GM12873 (cell line): ENCODE results near the gene UNC13A.

ENCODE experiments used
- TF ChIP-seq, protein P1 (sequence below): IDR thresholded peaks from 2 replicates; pipeline ENCODE4 v1.5.1; 2012; ENCODE audit warnings: low read depth, mild to moderate bottlenecking, moderate library complexity, low read length, control low read depth; ENCODE audit not compliant: insufficient read depth; ENCODE audit errors: missing control alignments

UNC13A gene

DNA sequence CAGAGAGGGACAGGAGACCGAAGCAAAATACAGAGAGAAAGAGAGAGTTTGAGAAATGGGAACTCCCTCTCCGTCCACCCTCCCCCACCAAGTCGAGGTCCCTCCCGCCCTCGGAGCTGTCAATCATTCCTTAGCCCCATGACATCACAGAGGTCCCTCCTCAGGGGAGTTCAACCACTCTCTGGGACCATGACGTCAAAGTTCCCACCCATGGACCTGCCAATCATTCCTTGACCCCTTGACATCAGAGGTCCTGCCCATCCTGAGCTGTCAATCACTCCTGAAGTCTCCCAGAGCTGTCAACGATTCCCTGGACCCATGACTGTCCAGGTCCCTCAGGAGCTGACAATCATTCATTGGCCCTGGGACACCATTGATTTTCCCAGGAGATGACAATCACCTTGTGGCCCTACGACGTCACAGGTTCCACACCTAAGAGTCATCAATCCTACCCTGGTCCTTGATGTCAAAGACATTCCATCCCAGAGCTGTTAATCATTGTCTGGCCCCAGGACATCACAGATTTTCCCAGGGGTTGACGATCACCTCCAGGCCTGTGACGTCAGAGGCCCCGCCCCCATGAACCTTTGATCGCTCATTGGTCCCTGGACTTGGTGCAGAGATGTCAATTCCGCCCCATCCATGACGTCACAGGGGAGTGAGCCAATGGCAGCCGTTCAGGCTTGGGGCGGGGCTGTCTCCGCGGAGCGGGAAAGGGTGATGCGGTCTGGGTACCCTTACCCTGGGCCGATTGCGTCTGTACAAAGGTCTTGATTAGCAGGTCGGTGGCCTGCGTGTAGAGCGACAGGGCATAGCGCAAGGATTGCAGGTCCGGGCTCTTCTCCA is 71.0 kb downstream of the UNC13A start:
- TF ChIP-seq, protein P1, sequence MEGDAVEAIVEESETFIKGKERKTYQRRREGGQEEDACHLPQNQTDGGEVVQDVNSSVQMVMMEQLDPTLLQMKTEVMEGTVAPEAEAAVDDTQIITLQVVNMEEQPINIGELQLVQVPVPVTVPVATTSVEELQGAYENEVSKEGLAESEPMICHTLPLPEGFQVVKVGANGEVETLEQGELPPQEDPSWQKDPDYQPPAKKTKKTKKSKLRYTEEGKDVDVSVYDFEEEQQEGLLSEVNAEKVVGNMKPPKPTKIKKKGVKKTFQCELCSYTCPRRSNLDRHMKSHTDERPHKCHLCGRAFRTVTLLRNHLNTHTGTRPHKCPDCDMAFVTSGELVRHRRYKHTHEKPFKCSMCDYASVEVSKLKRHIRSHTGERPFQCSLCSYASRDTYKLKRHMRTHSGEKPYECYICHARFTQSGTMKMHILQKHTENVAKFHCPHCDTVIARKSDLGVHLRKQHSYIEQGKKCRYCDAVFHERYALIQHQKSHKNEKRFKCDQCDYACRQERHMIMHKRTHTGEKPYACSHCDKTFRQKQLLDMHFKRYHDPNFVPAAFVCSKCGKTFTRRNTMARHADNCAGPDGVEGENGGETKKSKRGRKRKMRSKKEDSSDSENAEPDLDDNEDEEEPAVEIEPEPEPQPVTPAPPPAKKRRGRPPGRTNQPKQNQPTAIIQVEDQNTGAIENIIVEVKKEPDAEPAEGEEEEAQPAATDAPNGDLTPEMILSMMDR = no peak

DNA sequence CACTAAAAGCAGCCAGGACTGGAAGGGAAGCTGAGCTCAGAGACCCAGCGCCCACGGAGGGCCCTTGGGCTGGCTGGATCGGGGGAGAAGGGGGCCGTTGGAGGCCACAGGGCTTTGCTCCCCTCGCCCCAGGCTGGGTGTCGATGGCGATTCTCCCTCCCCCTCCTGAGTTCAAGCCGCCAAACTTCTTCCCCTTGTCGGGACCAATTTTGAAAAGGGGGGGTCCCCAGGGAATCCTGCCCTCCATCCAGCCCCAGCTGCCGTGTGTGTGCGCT is 71.5 kb downstream of the UNC13A start:
- TF ChIP-seq, protein P1 = no peak

DNA sequence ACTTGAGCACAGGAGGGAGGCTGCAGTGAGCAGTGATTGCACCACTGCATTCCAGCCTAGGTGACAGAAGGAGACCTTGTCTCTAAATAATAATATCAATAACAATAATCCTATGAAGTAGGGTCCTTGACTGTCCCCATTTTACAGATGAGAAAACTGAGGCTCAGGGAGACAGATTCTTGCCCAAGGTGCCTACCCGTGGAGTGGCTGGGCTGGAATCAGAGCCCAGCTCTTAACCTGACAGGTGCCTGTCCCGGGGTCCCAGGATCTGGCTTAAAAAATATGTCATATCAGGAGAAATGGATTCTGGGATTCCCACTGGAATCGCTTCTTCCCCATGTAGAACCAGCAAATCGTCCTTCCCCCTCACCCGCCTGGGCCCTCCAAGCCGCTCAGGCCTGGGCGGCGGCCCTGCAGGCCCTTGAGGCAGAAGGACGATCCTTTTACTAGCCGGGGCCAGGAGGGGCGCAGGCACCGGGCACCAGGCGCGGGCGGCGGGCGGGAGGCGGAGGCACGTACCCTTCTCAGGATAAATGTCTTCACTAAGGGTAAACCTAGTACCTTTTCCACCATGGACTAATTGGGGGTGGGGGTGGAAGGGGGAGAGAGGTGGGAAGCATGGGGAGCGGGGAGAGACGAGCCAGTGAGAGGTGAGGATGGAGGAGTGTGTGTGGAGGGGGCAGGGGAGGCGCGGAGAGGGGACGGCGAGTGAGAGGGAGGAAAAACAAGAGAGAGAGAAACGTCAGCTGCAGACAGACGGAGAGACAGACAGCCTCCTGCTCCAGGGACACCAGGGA is 72.1 kb downstream of the UNC13A start:
- TF ChIP-seq, protein P1 = no peak

DNA sequence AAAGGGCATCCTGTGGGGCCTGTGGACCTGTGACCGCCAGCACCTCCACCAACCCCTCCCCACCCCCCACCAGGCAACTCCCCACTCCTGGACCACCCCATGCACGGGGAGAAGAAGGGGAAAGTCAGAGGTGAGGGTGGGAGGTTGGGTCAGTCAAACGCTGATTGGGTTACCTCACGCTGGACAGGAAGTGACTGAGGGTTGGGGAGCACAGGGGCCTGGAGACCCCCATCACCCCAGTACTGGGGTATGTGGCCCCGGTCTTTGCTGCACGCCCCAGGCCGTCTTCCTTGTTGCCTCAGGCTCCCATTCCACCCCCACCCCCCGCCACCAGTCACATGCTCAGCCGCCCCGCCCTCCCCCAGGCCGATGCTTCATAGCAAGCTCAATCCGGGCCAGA is 73.7 kb downstream of the UNC13A start:
- TF ChIP-seq, protein P1 = no peak

DNA sequence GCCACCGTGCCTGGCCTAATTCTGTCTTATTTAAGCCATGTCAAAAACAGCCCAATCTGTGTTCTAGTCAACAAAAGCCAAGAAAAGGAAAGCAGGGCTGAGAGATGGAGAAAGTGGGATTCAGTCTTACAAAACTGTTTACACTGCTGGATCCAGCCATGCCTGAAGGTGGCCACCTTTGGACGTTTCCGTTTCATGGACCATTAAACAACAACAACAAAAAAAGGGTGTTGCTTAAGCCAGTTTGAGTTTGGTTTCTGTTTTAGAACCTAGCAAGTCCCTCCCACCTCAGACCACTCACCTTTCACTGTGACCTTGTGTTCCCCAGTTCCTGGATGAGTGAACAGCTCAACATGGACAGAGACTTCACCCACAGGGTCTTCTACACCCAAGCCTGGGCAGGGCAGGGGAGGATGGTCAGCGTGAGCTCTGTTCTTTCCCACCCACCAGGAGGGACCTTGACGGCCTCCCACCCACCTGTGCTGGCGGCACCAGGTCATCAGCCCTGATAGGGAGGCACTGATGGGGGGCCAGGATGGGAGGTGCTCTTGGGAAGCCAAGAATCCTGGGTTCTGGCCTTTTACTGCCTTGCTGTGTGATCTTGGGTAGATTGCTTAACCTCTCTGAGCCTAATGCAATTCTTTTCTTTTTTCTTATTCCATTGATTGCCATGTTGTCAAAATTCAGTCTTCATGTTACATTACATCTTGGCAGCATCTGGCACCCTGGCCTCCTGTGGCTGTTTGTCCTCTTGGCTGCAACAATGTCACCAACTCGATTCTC is 76.5 kb downstream of the UNC13A start:
- TF ChIP-seq, protein P1 = no peak

DNA sequence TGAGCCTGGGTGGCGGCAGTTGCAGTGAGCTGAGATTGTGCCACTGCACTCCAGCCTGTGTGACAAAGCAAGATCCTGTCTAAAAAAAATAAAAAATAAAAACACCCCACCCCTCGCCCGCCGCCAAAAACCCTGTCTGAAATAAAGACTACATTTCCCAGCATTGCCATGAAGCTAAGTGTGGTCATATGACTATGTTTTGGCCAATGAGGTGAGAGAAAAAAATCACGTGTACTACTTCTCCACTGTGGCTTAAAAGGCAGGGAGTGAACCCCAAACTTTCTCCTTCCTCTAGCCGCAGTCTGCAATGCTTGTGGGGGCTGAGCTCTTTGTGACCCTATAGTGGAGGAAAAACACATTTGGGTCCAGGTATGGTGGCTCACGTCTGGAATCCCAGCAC is 77.8 kb downstream of the UNC13A start:
- TF ChIP-seq, protein P1 = no peak

DNA sequence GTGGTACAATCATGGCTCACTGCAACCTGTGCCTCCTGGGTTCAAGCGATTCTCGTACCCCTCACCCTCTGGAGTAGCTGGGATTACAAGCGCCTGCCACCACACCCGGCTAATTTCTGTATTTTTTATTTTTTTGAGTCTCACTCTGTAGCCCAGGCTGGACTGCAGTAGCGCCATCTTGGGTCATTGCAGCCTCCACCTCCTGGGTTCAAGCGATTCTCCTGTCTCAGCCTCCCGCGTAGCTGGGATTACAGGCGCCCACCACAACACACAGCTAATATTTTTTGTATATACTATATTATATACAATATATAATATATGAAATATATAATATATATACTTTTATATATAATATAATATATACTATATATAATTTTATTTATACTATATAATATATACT is 80.2 kb downstream of the UNC13A start:
- TF ChIP-seq, protein P1 = no peak
